GM21737 (cell line): Measurements from ENCODE around the gene BARHL1.

Experiments
- ATAC-seq: cut with Tn5 transposase; IDR thresholded peaks from one replicate; pipeline ENCODE4 v1.9.1; 2021; ENCODE audit warnings: mild to moderate bottlenecking, moderate library complexity; ENCODE audit not compliant: unreplicated experiment

BARHL1 gene

DNA sequence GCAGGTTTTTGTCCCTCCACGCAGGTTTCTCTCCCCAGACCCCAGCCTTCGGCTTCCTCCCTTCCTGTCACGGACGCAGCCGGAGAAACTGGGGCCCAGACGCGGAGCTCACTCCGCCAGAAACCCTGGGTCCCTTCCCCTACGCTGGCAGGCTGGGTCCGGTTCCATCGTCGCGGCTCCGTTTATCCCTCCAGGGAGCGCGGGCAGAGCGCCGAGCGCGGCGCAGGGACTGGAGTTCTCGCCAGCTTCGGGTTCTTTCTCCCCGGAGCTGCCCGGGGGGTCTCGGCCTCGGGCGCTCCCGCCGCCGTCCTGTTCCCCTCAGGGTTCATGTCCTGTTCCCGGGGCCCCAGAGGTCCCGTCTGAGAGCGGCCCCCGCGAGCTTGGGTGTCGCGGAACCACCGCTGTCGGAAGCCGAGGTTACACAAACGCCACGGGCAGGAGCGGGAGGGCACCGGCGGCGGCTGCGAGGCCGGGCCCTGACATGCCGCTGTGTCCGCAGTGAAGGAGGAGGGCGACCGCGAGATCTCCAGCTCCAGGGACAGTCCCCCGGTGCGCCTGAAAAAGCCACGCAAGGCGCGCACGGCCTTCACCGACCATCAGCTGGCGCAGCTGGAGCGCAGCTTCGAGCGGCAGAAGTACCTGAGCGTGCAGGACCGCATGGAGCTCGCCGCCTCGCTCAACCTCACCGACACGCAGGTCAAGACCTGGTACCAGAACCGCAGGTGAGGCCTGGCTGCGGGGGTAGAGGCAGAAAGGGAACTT lies 4.6 kb downstream of the BARHL1 start:
- no peak for ATAC-seq

GRCh38 chr9:132587592-132587955 lies 5.2 kb downstream of the BARHL1 start:
- no peak for ATAC-seq

- no peak for ATAC-seq
Measured at GRCh38 chr9:132588098-132588497, 5.7 kb downstream of the BARHL1 start.

GRCh38 chr9:132588501-132589147 lies 6.2 kb downstream of the BARHL1 start:
- ATAC-seq: no peak

DNA sequence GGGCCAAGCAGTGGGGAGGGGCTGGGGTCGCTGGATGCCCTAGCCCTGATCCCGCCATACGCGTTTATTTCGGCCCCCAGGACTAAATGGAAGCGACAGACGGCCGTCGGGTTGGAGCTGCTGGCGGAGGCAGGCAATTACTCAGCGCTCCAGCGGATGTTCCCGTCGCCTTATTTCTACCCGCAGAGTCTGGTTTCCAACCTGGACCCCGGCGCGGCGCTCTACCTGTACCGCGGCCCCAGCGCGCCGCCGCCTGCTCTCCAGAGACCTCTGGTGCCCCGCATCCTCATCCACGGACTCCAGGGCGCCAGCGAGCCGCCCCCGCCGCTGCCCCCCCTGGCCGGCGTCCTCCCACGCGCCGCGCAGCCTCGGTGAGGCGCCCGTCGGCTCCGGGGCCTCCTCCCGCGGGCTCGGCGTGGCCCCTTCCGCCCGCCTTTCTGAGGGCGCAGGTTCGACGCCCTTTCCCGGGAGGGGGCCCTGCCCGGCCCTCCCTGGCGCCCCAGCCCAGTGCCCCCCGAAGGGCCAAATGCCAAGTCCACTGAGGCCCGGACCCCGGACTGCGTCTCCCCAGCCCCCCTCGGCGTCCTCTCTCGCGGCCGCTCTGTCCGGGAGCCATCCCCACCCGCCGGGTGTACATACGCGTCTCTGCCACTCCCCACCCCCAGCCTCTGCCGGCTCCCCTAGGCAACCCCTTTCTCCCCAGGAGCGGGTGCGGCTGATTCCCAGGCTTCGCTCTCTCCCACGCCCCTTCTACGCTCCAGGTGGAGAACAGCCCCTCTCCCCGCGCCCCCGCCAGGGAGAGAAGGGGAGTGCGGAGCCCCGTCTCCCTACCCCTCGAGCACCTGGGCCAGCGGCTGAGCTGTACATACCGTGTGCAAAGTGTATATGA lies 7.0 kb downstream of the BARHL1 start:
- ATAC-seq: no peak

DNA sequence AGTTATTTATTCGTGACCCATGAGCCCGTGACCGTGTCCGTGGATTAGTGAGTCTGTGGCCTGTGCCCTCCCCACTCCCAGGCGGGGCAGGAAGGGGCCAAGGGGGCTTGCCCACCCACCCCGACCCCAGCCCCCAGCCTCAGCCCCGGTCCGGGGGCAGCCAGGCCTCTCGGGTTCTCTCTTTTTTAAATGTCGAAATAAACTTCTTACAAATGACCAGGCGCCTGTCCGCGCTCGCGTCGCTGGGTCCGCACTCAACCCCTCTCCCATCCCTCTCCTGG lies 7.6 kb downstream of the BARHL1 start:
- ATAC-seq: no peak

DNA sequence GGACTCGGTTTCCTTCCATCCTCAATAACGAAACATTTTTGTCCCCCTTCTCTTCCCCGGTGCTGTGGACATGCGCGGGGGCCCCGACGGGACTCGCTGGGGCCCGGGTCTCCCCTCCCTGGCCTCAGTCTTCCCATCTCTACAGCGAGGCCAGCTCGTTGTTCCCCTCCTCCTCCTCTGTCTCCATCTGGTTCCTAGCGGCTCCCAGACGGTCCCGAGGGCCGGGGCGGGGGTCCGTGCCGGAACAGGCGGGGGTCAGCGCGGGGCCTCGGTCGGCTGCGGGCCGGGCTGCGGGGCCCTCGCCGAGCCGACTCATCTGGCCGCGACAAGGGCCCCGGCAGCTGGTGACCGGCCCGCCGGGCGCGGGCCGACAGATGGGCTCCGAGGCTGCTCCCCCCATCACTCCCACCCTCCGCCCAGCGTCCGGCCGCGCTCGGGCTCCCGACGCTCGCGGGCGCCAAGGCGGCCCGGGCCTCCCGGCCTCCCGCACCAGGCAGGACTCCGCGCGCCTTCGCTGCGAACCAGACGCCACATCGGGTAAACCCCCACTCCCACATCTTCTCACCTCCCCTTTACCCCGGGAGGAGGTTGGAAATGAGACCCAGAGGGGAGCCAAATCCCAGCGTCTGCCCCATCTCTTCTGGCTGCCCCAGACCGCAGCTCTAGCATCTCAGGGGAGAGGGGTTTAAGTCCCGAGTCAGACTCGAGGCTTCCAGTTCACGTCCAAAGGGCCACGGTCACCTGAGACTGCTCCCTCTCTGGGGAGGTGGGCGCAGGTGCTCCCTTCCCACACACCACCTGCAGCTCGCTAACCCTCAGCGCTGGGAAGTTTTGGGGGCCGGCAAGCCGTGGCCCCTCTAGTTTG lies 8.1 kb downstream of the BARHL1 start:
- no peak for ATAC-seq

DNA sequence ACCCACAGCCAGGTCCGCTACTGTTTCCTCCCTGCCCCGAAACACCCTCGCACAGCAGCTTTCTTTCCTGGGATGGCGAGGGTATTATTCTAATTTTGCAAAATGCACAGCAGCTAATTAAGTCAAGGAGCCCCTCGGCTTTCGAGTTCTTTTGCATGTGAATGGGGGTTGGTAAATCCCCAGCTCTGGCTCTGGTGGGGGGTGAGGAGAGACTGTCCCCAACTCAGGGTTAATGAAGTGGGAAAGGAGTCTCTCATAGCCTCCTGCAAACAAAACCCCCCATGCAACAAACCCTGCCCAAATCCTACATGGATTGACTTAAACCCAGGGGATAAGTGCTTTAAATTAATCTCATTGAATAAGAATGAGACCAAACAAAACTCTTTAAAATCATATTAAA lies 8.8 kb downstream of the BARHL1 start:
- no peak for ATAC-seq

GRCh38 chr9:132591751-132592314 lies 9.4 kb downstream of the BARHL1 start:
- no peak for ATAC-seq

GRCh38 chr9:132592451-132592850 lies 10.0 kb downstream of the BARHL1 start:
- no peak for ATAC-seq

- ATAC-seq: no peak
Measured at GRCh38 chr9:132594412-132594811, 12.0 kb downstream of the BARHL1 start.

- ATAC-seq: no peak
Measured at GRCh38 chr9:132595319-132595718, 12.9 kb downstream of the BARHL1 start.

- no peak for ATAC-seq
Measured at GRCh38 chr9:132596200-132596599, 13.8 kb downstream of the BARHL1 start.

DNA sequence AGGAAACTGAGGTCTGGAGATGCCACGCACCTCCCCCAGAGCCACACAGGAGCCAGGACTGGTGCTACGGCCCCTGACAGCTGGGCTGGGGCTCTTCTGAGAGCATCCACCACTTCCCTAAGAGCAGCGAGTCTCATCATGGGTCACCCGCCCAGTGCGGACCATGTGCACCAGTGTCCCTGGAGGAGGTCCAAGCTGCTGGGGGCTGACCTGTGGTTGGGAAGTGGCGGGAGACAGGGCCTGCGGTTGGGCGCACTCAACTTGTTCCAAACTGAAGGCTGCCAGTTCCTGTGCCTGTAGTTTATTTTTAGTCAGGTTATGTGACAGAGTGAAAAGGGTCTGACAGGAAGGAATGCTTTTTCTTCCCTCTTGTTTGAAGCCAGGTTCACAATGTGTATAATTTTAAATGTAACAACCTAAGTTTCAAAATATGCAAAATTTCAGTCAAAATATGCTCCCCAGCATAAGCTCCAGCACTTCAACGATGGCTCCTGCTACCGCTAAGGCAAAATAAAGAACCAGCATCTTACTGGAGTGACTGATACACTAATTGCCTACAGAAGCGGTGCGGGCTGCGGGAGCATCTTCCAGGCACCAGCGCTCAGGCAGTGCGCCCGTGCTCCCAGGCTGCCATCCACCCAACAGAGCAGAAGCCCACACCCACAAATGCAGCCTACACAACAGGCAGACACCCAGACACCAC lies 14.8 kb downstream of the BARHL1 start:
- no peak for ATAC-seq

GRCh38 chr9:132600326-132600984 lies 18.0 kb downstream of the BARHL1 start:
- ATAC-seq: no peak

- ATAC-seq: no peak
Measured at GRCh38 chr9:132602207-132602606, 19.8 kb downstream of the BARHL1 start.

GRCh38 chr9:132605387-132605786 lies 23.0 kb downstream of the BARHL1 start:
- ATAC-seq: no peak

DNA sequence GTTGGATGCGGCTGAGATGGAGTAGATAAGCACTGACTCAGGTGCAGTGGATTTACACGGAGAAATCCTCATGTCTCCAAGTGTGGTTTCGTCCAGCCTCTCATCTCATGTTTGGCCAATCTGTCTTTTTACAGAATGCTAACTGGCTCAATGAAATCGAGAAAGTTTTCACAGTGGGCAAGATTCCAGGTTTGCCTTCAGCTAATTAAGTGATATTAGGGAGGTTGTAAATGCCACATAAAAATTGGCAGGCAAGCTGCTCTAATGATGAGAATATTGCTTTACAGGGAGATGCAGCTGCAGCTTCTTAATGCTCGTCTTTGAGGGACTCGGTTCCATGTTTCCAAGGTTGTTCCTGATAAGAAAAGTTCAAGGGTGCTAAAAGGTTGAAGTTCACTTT lies 23.7 kb downstream of the BARHL1 start:
- ATAC-seq: no peak

- ATAC-seq: no peak
Measured at GRCh38 chr9:132609184-132609583, 26.8 kb downstream of the BARHL1 start.

DNA sequence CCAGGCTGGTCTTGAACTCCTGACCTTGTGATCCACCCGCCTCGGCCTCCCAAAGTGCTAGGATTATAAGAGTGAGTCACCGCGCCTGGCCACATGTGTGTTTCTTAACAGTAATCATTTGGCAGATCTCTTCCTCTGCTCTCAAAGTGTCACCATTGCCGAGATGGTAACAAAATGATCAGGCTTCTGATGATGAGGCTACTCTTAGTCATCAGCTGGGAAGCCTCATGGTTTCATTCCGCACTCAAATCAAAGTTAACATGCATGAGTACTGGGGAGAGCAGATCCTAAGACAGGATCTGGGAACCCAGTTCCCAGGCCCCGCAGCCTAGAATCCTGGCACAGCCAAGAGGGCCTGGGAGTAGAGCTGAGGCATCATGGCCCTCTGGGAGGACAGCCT lies 27.4 kb downstream of the BARHL1 start:
- no peak for ATAC-seq
